Measurements from ENCODE around the gene CDPF1.

DNA sequence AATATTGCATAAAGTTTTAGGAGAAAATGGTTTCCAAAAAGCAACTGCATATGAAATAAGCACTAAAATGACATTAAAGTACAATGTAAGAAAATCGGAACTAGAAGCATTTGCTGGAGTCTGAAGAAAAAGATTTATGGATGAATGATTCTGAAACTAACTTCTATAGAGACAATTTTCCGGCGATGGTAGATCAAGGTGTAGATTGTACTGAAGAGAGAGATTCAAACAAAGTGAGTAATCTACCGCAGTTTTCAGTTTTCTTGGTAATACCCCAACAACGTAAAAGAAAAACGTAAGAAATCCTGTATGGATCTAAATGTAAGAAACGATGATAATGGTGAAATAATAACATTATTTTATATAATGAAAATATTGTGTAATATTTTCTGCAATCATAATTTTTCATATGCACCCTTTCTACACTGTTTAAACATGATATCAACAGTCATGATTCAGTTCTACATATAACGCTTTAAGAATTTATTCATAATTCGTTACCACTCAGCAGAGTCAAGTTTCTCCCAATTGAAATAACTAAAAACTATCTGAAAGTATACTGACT, 1.8 kb upstream of the CDPF1 start:
- TF ChIP-seq, protein P1, sequence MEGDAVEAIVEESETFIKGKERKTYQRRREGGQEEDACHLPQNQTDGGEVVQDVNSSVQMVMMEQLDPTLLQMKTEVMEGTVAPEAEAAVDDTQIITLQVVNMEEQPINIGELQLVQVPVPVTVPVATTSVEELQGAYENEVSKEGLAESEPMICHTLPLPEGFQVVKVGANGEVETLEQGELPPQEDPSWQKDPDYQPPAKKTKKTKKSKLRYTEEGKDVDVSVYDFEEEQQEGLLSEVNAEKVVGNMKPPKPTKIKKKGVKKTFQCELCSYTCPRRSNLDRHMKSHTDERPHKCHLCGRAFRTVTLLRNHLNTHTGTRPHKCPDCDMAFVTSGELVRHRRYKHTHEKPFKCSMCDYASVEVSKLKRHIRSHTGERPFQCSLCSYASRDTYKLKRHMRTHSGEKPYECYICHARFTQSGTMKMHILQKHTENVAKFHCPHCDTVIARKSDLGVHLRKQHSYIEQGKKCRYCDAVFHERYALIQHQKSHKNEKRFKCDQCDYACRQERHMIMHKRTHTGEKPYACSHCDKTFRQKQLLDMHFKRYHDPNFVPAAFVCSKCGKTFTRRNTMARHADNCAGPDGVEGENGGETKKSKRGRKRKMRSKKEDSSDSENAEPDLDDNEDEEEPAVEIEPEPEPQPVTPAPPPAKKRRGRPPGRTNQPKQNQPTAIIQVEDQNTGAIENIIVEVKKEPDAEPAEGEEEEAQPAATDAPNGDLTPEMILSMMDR (IDR thresholded peaks at IDR 0.05), result no peak
- no peak for TF ChIP-seq EZH2 (IDR thresholded peaks at IDR 0.05)

All from neural progenitor cell (in vitro differentiated cells).